NK-92 (cell line): Measurements from ENCODE around the gene ABCA1.

ENCODE experiments used
- DNase-seq: peaks from one replicate; lab custom pipeline; 2025; ENCODE audit not compliant: unreplicated experiment; lab: John Stamatoyannopoulos, UW

ABCA1 gene

GRCh38 chr9:104800068-104800785, 127.7 kb downstream of the ABCA1 start:
- DNase-seq: no peak

GRCh38 chr9:104798209-104798995, 129.6 kb downstream of the ABCA1 start:
- no peak for DNase-seq

- DNase-seq: no peak
Observed at GRCh38 chr9:104795857-104796256, 132.1 kb downstream of the ABCA1 start.

- DNase-seq: no peak
Observed at GRCh38 chr9:104795082-104795481, 132.9 kb downstream of the ABCA1 start.

GRCh38 chr9:104794070-104794469, 133.9 kb downstream of the ABCA1 start:
- no peak for DNase-seq

GRCh38 chr9:104788251-104788650, 139.7 kb downstream of the ABCA1 start:
- no peak for DNase-seq

- no peak for DNase-seq
Observed at GRCh38 chr9:104787306-104788015, 140.5 kb downstream of the ABCA1 start.

- DNase-seq: no peak
Observed at GRCh38 chr9:104786293-104786692, 141.7 kb downstream of the ABCA1 start.

GRCh38 chr9:104784098-104784497, 143.9 kb downstream of the ABCA1 start:
- DNase-seq: no peak

- no peak for DNase-seq
Observed at GRCh38 chr9:104783588-104783987, 144.4 kb downstream of the ABCA1 start.

GRCh38 chr9:104780796-104781395, 147.1 kb downstream of the ABCA1 start:
- no peak for DNase-seq

- DNase-seq: no peak
Observed at GRCh38 chr9:104779946-104780535, 147.9 kb downstream of the ABCA1 start.

- no peak for DNase-seq
Observed at GRCh38 chr9:104779334-104779733, 148.6 kb downstream of the ABCA1 start.

- no peak for DNase-seq
Observed at GRCh38 chr9:104778802-104779201, 149.2 kb downstream of the ABCA1 start.

- no peak for DNase-seq
Observed at GRCh38 chr9:104776797-104777196, 151.2 kb downstream of the ABCA1 start.

GRCh38 chr9:104775976-104776375, 152.0 kb downstream of the ABCA1 start:
- DNase-seq: no peak

GRCh38 chr9:104775574-104775936, 152.4 kb downstream of the ABCA1 start:
- DNase-seq: no peak

- DNase-seq: no peak
Observed at GRCh38 chr9:104774831-104775573, 153.0 kb downstream of the ABCA1 start.

- DNase-seq: no peak
Observed at GRCh38 chr9:104774132-104774531, 153.8 kb downstream of the ABCA1 start.

- DNase-seq: no peak
Observed at GRCh38 chr9:104772714-104773510, 155.0 kb downstream of the ABCA1 start.
